IMR-90 (cell line): Measurements from ENCODE around the gene FRMD5. TPM values are rescaled to one million over a fixed set of nuclear protein-coding genes. Genes with fewer than 3 reads are reported as not detected.

Source experiments
- ATAC-seq: fragments of 200-7000 bp; cut with Tn5 transposase; 2 replicates; pipeline ENCODE4 v1.9.1; 2020; ENCODE audit warnings: low read depth, mild to moderate bottlenecking, moderate library complexity
- BruUV-seq: library from RNA; stranded (reverse); fragments of 400-500 nt; replicated peaks from 2 replicates; lab custom pipeline; 2021; lab: Mats Ljungman, UMichigan
- CTCF ChIA-PET: fragments of 300-600 bp; formaldehyde crosslinking; extraction: SDS; loops from one replicate; lab custom pipeline; 2021; ENCODE audit warnings: antibody characterized with exemption; lab: Yijun Ruan, JAX
- POLR2A ChIA-PET: fragments of 300-600 bp; sonication (Branson Sonifier 250); formaldehyde crosslinking; loops from one replicate; lab custom pipeline; 2022; ENCODE audit warnings: antibody characterized with exemption; ENCODE audit not compliant: unreplicated experiment; lab: Charles Lee
- DNase-seq: peaks from one replicate; pipeline ENCODE4 v3.0.0; 2013
- H2AFZ ChIP-seq: replicated peaks from 2 replicates; pipeline ENCODE3; 2013; ENCODE audit warnings: low read length, mild to moderate bottlenecking; ENCODE audit not compliant: poor library complexity
- H2AK5ac ChIP-seq: 2 replicates; pipeline ENCODE4 v1.6.1; 2013; ENCODE audit warnings: low read depth, low read length, inconsistent platforms
- H2AK9ac ChIP-seq: replicated peaks from 2 replicates; pipeline ENCODE3; 2013; ENCODE audit warnings: mild to moderate bottlenecking, low read depth, low read length, moderate library complexity; ENCODE audit not compliant: poor library complexity
- H2BK120ac ChIP-seq: 2 replicates; pipeline ENCODE4 v1.6.1; 2013; ENCODE audit warnings: low read depth, low read length, inconsistent platforms
- H2BK15ac ChIP-seq: 3 replicates; pipeline ENCODE4 v1.6.1; 2013; ENCODE audit warnings: low read depth, low read length, inconsistent platforms
- H2BK20ac ChIP-seq: 2 replicates; pipeline ENCODE4 v1.6.1; 2013; ENCODE audit warnings: low read depth, mild to moderate bottlenecking, inconsistent platforms, low read length, moderate library complexity
- H2BK5ac ChIP-seq: 2 replicates; pipeline ENCODE4 v1.6.1; 2013; ENCODE audit warnings: mild to moderate bottlenecking, low read depth, low read length, inconsistent platforms; ENCODE audit not compliant: poor library complexity, severe bottlenecking
- H3K14ac ChIP-seq: replicated peaks from 2 replicates; pipeline ENCODE4 v1.6.1; 2013; ENCODE audit warnings: low read depth, low read length, inconsistent platforms
- H3K18ac ChIP-seq: 2 replicates; pipeline ENCODE4 v1.6.1; 2013; ENCODE audit warnings: low read depth, low read length, control low read depth
- H3K23ac ChIP-seq: 2 replicates; pipeline ENCODE4 v1.6.1; 2013; ENCODE audit warnings: low read depth, low read length, inconsistent platforms
- H3K27ac ChIP-seq: 2 replicates; pipeline ENCODE4 v1.5.1; 2013; ENCODE audit warnings: mild to moderate bottlenecking, control low read depth, low read length; ENCODE audit not compliant: insufficient read depth
- H3K27me3 ChIP-seq: 2 replicates; pipeline ENCODE4 v1.6.1; 2013; ENCODE audit warnings: low read length; ENCODE audit not compliant: control insufficient read depth, insufficient read depth
- H3K36me3 ChIP-seq: 2 replicates; pipeline ENCODE4 v1.6.1; 2013; ENCODE audit warnings: low read length, mixed read lengths; ENCODE audit not compliant: control insufficient read depth, insufficient read depth
- H3K4ac ChIP-seq: 2 replicates; pipeline ENCODE4 v1.6.1; 2013; ENCODE audit warnings: low read depth, low read length, inconsistent platforms
- H3K4me1 ChIP-seq: 2 replicates; pipeline ENCODE4 v1.6.1; 2013; ENCODE audit warnings: low read length, mixed read lengths; ENCODE audit not compliant: control insufficient read depth, insufficient read depth
- H3K4me2 ChIP-seq: 2 replicates; pipeline ENCODE4 v1.6.1; 2013; ENCODE audit warnings: low read depth, mild to moderate bottlenecking, control low read depth, low read length, moderate library complexity
- H3K4me3 ChIP-seq: 2 replicates; pipeline ENCODE4 v1.5.1; 2013; ENCODE audit warnings: low read depth, mild to moderate bottlenecking, control low read depth, low read length, moderate library complexity; ENCODE audit not compliant: insufficient read depth
- H3K56ac ChIP-seq: 2 replicates; pipeline ENCODE4 v1.6.1; 2013; ENCODE audit warnings: low read length, inconsistent platforms; ENCODE audit not compliant: insufficient read depth; ENCODE audit errors: extremely low read depth
- H3K79me1 ChIP-seq, 2 experiments: 2 replicates each; pipeline ENCODE4 v1.6.1; 2013; ENCODE audit warnings: low read length in 2 of 2, inconsistent platforms in 1 of 2, low read depth in 1 of 2
- H3K9ac ChIP-seq: 2 replicates; pipeline ENCODE4 v1.6.1; 2013; ENCODE audit warnings: low read depth, low read length, control low read depth
- H3K9me1 ChIP-seq: 2 replicates; pipeline ENCODE4 v1.6.1; 2013; ENCODE audit warnings: low read length, inconsistent platforms; ENCODE audit not compliant: insufficient read depth
- H3K9me3 ChIP-seq: 2 replicates; pipeline ENCODE4 v1.6.1; 2013; ENCODE audit warnings: low read length; ENCODE audit not compliant: control insufficient read depth, insufficient read depth
- H4K20me1 ChIP-seq: 2 replicates; pipeline ENCODE4 v1.6.1; 2013; ENCODE audit warnings: low read length, inconsistent platforms; ENCODE audit not compliant: insufficient read depth
- H4K5ac ChIP-seq: 2 replicates; pipeline ENCODE4 v1.6.1; 2013; ENCODE audit warnings: mild to moderate bottlenecking, low read depth, low read length, control low read depth
- H4K8ac ChIP-seq, 2 experiments: 2 replicates each; pipeline ENCODE4 v1.6.1; 2013; ENCODE audit warnings: low read depth in 2 of 2, low read length in 2 of 2, control low read depth in 1 of 2, inconsistent platforms in 1 of 2
- H4K91ac ChIP-seq: 2 replicates; pipeline ENCODE4 v1.6.1; 2013; ENCODE audit warnings: low read depth, low read length, inconsistent platforms; ENCODE audit not compliant: insufficient read depth
- BHLHE40 ChIP-seq: fragments of 150-350 bp; IDR thresholded peaks from 2 replicates; pipeline ENCODE4 v1.6.1; 2016; ENCODE audit warnings: mild to moderate bottlenecking, low read depth, low read length
- MAFK ChIP-seq: IDR thresholded peaks from 2 replicates; pipeline ENCODE4 v1.6.1; 2012; ENCODE audit warnings: low read depth, low read length, improper control_type of control experiment
- MAZ ChIP-seq: IDR thresholded peaks from 2 replicates; pipeline ENCODE4 v1.6.1; 2012; ENCODE audit warnings: low read depth, mild to moderate bottlenecking, low read length, improper control_type of control experiment, moderate library complexity, borderline replicate concordance
- MXI1 ChIP-seq: IDR thresholded peaks from 2 replicates; pipeline ENCODE4 v1.6.1; 2012; ENCODE audit warnings: low read depth, mild to moderate bottlenecking, low read length, moderate library complexity, borderline replicate concordance
- NFE2L2 ChIP-seq: fragments of 150-350 bp; IDR thresholded peaks from 2 replicates; pipeline ENCODE4 v1.6.1; 2016; ENCODE audit warnings: low read depth, mild to moderate bottlenecking, low read length
- POLR2A ChIP-seq: IDR thresholded peaks from 2 replicates; pipeline ENCODE4 v1.6.1; 2012; ENCODE audit warnings: mild to moderate bottlenecking, low read depth, low read length
- WGBS, 2 experiments: methylation state at CpG; one replicate each; pipeline versions ENCODE4 v1.1.5 to v1.1.7; 2013; ENCODE audit warnings: missing lambda C conversion rate in 2 of 2; ENCODE audit not compliant: insufficient read length in 1 of 2; ENCODE audit errors: extremely low coverage in 2 of 2; 5-methylcytosine and 5-hydroxymethylcytosine counted together
- dilution Hi-C: fragments of 300-500 bp; cut with HindIII; formaldehyde crosslinking; loops from one replicate; pipeline ENCODE4 v1.14.3; 2018; ENCODE audit warnings: low sequenced_read_pairs; ENCODE audit not compliant: unreplicated experiment
- in situ Hi-C: fragments of 300-500 bp; cut with MboI; formaldehyde crosslinking; loops from 3 replicates; pipeline ENCODE4 v1.14.3; 2019; ENCODE audit warnings: low sequenced_read_pairs, inconsistent platforms, mixed read lengths
- intact Hi-C: fragments of 100-400 bp; cut with micrococcal nuclease; formaldehyde crosslinking; loops from 2 replicates; pipeline ENCODE4 v1.10.0; 2022
- polyA plus RNA-seq, 3 experiments: library from polyadenylated mRNA; depleted of rRNA; stranded (reverse); fragments of >200 nt; gene quantifications; 2 replicates each; pipeline ENCODE4 v1.2.3, GENCODE V29; 2012; ENCODE audit warnings: low replicate concordance in 1 of 3
- total RNA-seq: library from RNA; depleted of rRNA; stranded (reverse); fragments of >200 nt; gene quantifications from 2 replicates; pipeline ENCODE4 v1.2.3, GENCODE V29; 2012
- TF ChIP-seq, protein P1 (sequence below): fragments of 150-350 bp; IDR thresholded peaks from 2 replicates; pipeline ENCODE4 v1.6.1; 2016; ENCODE audit warnings: low read depth, mild to moderate bottlenecking, low read length, moderate library complexity, borderline replicate concordance
- TF ChIP-seq, protein P2 (sequence below): conservative IDR thresholded peaks from 2 replicates; pipeline ENCODE4 v1.5.1; 2012; ENCODE audit warnings: mild to moderate bottlenecking, low read depth, low read length, improper control_type of control experiment

The FRMD5 gene
- total and polyA plus RNA-seq, 2 of the 4 experiments (the other 2 are of a cell fraction) = 4.1 to 5.4 TPM

DNA sequence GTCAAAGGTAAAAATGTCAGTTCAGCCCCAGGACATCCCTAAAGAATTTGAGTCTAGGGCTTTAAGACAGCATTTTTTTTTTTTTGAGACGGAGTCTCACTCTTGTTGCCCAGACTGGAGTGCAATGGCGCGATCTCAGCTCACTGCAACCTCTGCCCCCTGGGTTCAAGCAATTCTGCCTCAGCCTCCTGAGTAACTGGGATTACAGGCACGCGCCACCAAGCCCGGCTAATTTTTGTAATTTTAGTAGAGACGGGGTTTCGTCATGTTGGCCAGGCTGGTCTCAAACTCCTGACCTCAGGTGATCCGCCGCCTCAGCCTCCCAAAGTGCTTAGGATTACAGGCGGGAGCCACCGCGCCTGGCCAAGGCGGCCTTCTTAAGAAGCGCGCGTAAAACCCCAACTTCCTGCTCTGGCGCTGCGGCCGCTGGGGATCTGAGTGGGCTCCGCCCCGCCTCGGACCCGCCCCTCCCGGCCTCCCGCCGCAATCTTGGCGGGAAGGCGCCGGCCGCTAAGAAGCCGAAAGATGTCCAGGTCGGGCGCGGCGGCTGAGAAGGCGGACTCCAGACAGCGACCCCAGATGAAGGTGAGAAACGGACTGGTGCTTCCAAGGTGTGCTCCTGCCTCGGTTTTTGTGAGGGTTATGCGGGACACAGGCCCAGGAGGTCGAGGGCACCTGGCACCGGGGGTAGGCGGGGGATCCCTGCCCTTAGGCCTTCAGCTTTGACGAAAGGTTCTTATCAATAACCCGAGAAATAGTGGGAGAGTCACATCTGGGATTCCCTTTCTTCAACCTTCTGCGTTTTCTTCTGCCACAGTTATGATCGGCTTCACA, 368.3 kb downstream of the FRMD5 start, which contains the start of gene WDR76:
WDR76 (plus strand) TSS at position 495 of the 834 bp plus-strand sequence; CDS start at position 526, 31 bp downstream.
- peaks cover 8% of the 10 kb centered on the region; the same call in 1 of the 2 replicates for H3K9me1 ChIP-seq
- H2BK20ac ChIP-seq = no peak within 1 kb of the TSS
- H3K27me3 ChIP-seq = no peaks in the 10 kb centered on the region
- dilution Hi-C loops (no loop called here), in situ Hi-C loops (no loop called here), intact Hi-C loops (no loop called here)
- peaks cover 5% of the 10 kb centered on the region; the same call in 1 of the 2 replicates for H4K20me1 ChIP-seq
- H2AK9ac ChIP-seq = peak within 1 kb of the TSS; percentile 96
- ChIA-PET CTCF (no interaction called here), POLR2A (no interaction called here)
- H3K27ac ChIP-seq = peak within 1 kb of the TSS; percentile 55
- H3K4me3 ChIP-seq = peak within 1 kb of the TSS; percentile 95
- peak within 1 kb of the TSS; percentile 46; the same call in 1 of the 2 replicates for H4K5ac ChIP-seq
- no peak within 1 kb of the TSS for H2BK5ac ChIP-seq
- H2BK120ac ChIP-seq = 0 out of 2 replicates have a peak within 1 kb of the TSS, but pooled peaks have one; percentile 14
- H3K18ac ChIP-seq = no peak within 1 kb of the TSS
- H3K79me1 ChIP-seq = peaks cover 10 to 46% of the 10 kb centered on the region in 2 experiments; a peak in 3 of 4 replicates
- DNase-seq (peak; percentile 79), ATAC-seq (peak; percentile 77)
- peaks cover 2% of the 10 kb centered on the region; the same call in 1 of the 2 replicates for H3K4me1 ChIP-seq
- peak within 1 kb of the TSS; percentile 92 for H3K4ac ChIP-seq
- H3K9ac ChIP-seq = peak within 1 kb of the TSS; percentile 69
- H2AK5ac ChIP-seq = peak within 1 kb of the TSS; percentile 88; the same call in 1 of the 2 replicates
- peak within 1 kb of the TSS; percentile 85 to 93 for H4K8ac ChIP-seq
- H2AFZ ChIP-seq = peak within 1 kb of the TSS; percentile 96
- H4K91ac ChIP-seq = peak within 1 kb of the TSS; percentile 76
- no peaks in the 10 kb centered on the region for H3K9me3 ChIP-seq
- WGBS, 2 experiments = 9% methylated on average over 24 of the region's 48 CpGs; no CpG with 5 or more reads in 1 of the 2 experiments
- H3K14ac ChIP-seq = peak within 1 kb of the TSS; percentile 97
- peak within 1 kb of the TSS; percentile 82 for H3K56ac ChIP-seq
- no peaks in the 10 kb centered on the region for H3K36me3 ChIP-seq
- peak within 1 kb of the TSS; percentile 95 for H3K23ac ChIP-seq
- H3K4me2 ChIP-seq = peak within 1 kb of the TSS; percentile 99
- 0 out of 2 replicates have a peak, but pooled peaks have one; percentile 24 for TF ChIP-seq MXI1
- TF ChIP-seq BHLHE40 = no peak
- TF ChIP-seq POLR2A = 0 out of 2 replicates have a peak, but pooled peaks have one; percentile 19
- no peak for TF ChIP-seq NFE2L2
- TF ChIP-seq MAZ = peak; percentile 17; the same call in 1 of the 2 replicates
- no peak for TF ChIP-seq MAFK
- TF ChIP-seq, protein P1, sequence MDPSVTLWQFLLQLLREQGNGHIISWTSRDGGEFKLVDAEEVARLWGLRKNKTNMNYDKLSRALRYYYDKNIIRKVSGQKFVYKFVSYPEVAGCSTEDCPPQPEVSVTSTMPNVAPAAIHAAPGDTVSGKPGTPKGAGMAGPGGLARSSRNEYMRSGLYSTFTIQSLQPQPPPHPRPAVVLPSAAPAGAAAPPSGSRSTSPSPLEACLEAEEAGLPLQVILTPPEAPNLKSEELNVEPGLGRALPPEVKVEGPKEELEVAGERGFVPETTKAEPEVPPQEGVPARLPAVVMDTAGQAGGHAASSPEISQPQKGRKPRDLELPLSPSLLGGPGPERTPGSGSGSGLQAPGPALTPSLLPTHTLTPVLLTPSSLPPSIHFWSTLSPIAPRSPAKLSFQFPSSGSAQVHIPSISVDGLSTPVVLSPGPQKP = no peak
- TF ChIP-seq, protein P2, sequence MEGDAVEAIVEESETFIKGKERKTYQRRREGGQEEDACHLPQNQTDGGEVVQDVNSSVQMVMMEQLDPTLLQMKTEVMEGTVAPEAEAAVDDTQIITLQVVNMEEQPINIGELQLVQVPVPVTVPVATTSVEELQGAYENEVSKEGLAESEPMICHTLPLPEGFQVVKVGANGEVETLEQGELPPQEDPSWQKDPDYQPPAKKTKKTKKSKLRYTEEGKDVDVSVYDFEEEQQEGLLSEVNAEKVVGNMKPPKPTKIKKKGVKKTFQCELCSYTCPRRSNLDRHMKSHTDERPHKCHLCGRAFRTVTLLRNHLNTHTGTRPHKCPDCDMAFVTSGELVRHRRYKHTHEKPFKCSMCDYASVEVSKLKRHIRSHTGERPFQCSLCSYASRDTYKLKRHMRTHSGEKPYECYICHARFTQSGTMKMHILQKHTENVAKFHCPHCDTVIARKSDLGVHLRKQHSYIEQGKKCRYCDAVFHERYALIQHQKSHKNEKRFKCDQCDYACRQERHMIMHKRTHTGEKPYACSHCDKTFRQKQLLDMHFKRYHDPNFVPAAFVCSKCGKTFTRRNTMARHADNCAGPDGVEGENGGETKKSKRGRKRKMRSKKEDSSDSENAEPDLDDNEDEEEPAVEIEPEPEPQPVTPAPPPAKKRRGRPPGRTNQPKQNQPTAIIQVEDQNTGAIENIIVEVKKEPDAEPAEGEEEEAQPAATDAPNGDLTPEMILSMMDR = no peak
- no TSS peak for BruUV-seq
- H2BK15ac ChIP-seq = peak within 1 kb of the TSS; percentile 17; the same call in 1 of the 3 replicates
